Esophagus muscularis mucosa (tissue), 4 donors: ENCODE data around the gene NCAM1. TPM values are rescaled to one million over a fixed set of nuclear protein-coding genes. Genes with fewer than 3 reads are reported as not detected.

ENCODE experiments used
- DNase-seq: peaks from one replicate; pipeline ENCODE4 v3.0.0-alpha.2; 2017; ENCODE audit errors: extremely low spot score
- H3K27ac ChIP-seq, 4 donors: fragments of 200-600 bp; sonication (generic); replicated peaks in 1 of 4; 1 replicate in 3 of 4; 2 replicates in 1 of 4; pipeline ENCODE4 v1.5.1; 2016 to 2019; ENCODE audit warnings: mild to moderate bottlenecking in 1 of 4
- H3K27me3 ChIP-seq, 4 donors: fragments of 200-600 bp; sonication (generic); one replicate each; pipeline versions ENCODE4 v1.5.1 to v1.6.0; 2016 to 2019
- H3K36me3 ChIP-seq, 4 donors: fragments of 200-600 bp; sonication (generic); one replicate each; pipeline ENCODE4 v1.5.1; 2016 to 2019
- H3K4me1 ChIP-seq, 4 donors: fragments of 200-600 bp; sonication (generic); one replicate each; pipeline ENCODE4 v1.5.1; 2016 to 2019
- H3K4me3 ChIP-seq, 4 donors: fragments of 200-600 bp; sonication (generic); 1 replicate in 2 of 4; 2 replicates in 2 of 4; pipeline ENCODE4 v1.5.1; 2016 to 2019; ENCODE audit warnings: mild to moderate bottlenecking in 4 of 4, moderate library complexity in 1 of 4
- H3K9me3 ChIP-seq, 4 donors: fragments of 200-600 bp; sonication (generic); 1 replicate in 3 of 4; 2 replicates in 1 of 4; pipeline ENCODE4 v1.5.1; 2016 to 2019
- CTCF ChIP-seq, 3 experiments: fragments of 200-600 bp in 2 of 3; fragments of 450-650 bp in 1 of 3; sonication (generic) in 2 of 3; IDR thresholded peaks; one replicate each; pipeline ENCODE4 v1.5.1; 2017 to 2019; ENCODE audit warnings: antibody characterized with exemption in 3 of 3, mild to moderate bottlenecking in 2 of 3, moderate library complexity in 1 of 3
- EP300 ChIP-seq: sonication (generic); formaldehyde crosslinking; IDR thresholded peaks from one replicate; pipeline ENCODE4 v1.6.1; 2017; ENCODE audit warnings: antibody characterized with exemption
- POLR2A ChIP-seq: fragments of 450-650 bp; IDR thresholded peaks from one replicate; pipeline ENCODE4 v1.6.1; 2017; ENCODE audit warnings: antibody characterized with exemption, moderate library complexity, mild to moderate bottlenecking, low read depth
- POLR2AphosphoS5 ChIP-seq, 2 donors: sonication (generic); formaldehyde crosslinking; IDR thresholded peaks; one replicate each; pipeline ENCODE4 v1.6.1; 2017; ENCODE audit warnings: antibody characterized with exemption in 2 of 2
- WGBS: methylation state at CpG from one replicate; pipeline ENCODE4 v1.1.5; 2018; 5-methylcytosine and 5-hydroxymethylcytosine counted together
- intact Hi-C: fragments of 100-400 bp; cut with DNase I; formaldehyde crosslinking; loops from one replicate; pipeline ENCODE4 v1.15.1; 2023
- total RNA-seq, 4 donors: library from RNA; depleted of rRNA; stranded (reverse); fragments of >200 nt; gene quantifications; one replicate each; pipeline versions ENCODE4 v1.1.0 to v1.2.1, GENCODE V29; 2016

The NCAM1 gene
- total RNA-seq, 4 donors from 2014 or later, result 83.5 to 161 (median 95.2) TPM

DNA sequence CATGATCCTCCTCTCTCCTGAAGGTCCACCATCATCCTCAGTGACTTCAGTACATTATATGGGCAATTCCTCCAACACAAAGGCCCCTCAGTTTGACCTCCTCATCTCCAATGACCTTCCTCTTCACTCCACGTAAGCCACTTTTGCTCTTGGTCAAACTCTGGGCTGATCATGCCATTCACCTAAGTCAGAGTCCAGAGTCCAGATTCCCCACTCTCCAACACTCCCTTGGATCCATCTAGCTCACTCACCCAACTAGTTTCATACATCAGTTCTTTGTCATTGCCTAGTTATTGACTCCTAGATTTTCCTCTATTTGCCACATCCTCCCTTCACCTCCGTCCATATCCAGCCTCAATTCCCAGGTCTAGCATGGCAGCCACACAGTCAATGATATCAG lies 322.7 kb downstream of the NCAM1 start:
- H3K36me3 ChIP-seq, result no peaks in the 10 kb centered on the region
- no peak overlapping the region for H3K4me3 ChIP-seq
- DNase-seq, result no peak
- WGBS, result 86% methylated on average over 2 of the region's 2 CpGs
- H3K4me1 ChIP-seq, result peaks cover 0 to 4% (median 0%) of the 10 kb centered on the region in 4 donors
- intact Hi-C loops, result no loop called here
- no peaks in the 10 kb centered on the region for H3K9me3 ChIP-seq
- H3K27ac ChIP-seq, result no peak overlapping the region
- H3K27me3 ChIP-seq, result no peaks in the 10 kb centered on the region
- TF ChIP-seq CTCF (IDR thresholded peaks at IDR 0.05) (no peak), POLR2A (no peak), POLR2AphosphoS5 (IDR thresholded peaks at IDR 0.05) (no peak), EP300 (no peak)

GRCh38 chr11:113286009-113286408 lies 324.8 kb downstream of the NCAM1 start:
- H3K27ac ChIP-seq, result no peak overlapping the region
- H3K9me3 ChIP-seq, result no peaks in the 10 kb centered on the region
- H3K36me3 ChIP-seq, result no peaks in the 10 kb centered on the region
- H3K27me3 ChIP-seq, result no peaks in the 10 kb centered on the region
- 94% methylated on average over 2 of the region's 3 CpGs for WGBS
- TF ChIP-seq EP300 (no peak), POLR2A (no peak), POLR2AphosphoS5 (IDR thresholded peaks at IDR 0.05) (no peak), CTCF (IDR thresholded peaks at IDR 0.05) (no peak)
- peak; percentile 86 for DNase-seq
- peaks cover 0 to 8% (median 0%) of the 10 kb centered on the region in 4 donors for H3K4me1 ChIP-seq
- no peak overlapping the region for H3K4me3 ChIP-seq
- intact Hi-C loops, result loop anchor here (5.0 kb wide), 1 partner anchor 999 kb away; no protein-coding TSS in a partner anchor

- TF ChIP-seq POLR2AphosphoS5 (IDR thresholded peaks at IDR 0.05) (no peak), POLR2A (no peak), EP300 (no peak)
- Histone ChIP-seq H3K4me1 (peaks cover 0 to 8% (median 0%) of the 10 kb centered on the region in 4 donors), H3K4me3 (no peak overlapping the region), H3K36me3 (no peaks in the 10 kb centered on the region), H3K27me3 (no peaks in the 10 kb centered on the region), H3K9me3 (no peaks in the 10 kb centered on the region), H3K27ac (no peak overlapping the region)
- intact Hi-C loops, result loop anchor here (5.0 kb wide), 1 partner anchor 1000 kb away; no protein-coding TSS in a partner anchor
- DNase-seq, result no peak
- WGBS, result 74% methylated on average over 11 of the region's 11 CpGs
Observed at GRCh38 chr11:113286509-113287497, 325.6 kb downstream of the NCAM1 start.

- no peaks in the 10 kb centered on the region for H3K27me3 ChIP-seq
- no peak for TF ChIP-seq POLR2A
- no peak for TF ChIP-seq POLR2AphosphoS5 (IDR thresholded peaks at IDR 0.05)
- DNase-seq, result no peak
- H3K27ac ChIP-seq, result no peak overlapping the region
- intact Hi-C loops, result loop anchor here (2.0 to 5.0 kb wide), 2 partner anchors 699 to 1000 kb away; no protein-coding TSS in a partner anchor
- no peak overlapping the region for H3K4me3 ChIP-seq
- 57% methylated on average over 3 of the region's 3 CpGs for WGBS
- no peaks in the 10 kb centered on the region for H3K9me3 ChIP-seq
- peaks cover 0 to 8% (median 0%) of the 10 kb centered on the region in 4 donors for H3K4me1 ChIP-seq
- no peaks in the 10 kb centered on the region for H3K36me3 ChIP-seq
Observed at GRCh38 chr11:113287801-113288200, 326.6 kb downstream of the NCAM1 start.

GRCh38 chr11:113288286-113288863 lies 327.2 kb downstream of the NCAM1 start:
- intact Hi-C loops, result loop anchor here (2.0 to 5.0 kb wide), 2 partner anchors 700 to 1001 kb away; no protein-coding TSS in a partner anchor
- Histone ChIP-seq H3K9me3 (no peaks in the 10 kb centered on the region), H3K27ac (no peak overlapping the region), H3K4me3 (no peak overlapping the region), H3K36me3 (no peaks in the 10 kb centered on the region), H3K27me3 (peaks cover 0 to 4% (median 0%) of the 10 kb centered on the region in 4 donors), H3K4me1 (peaks cover 0 to 8% (median 0%) of the 10 kb centered on the region in 4 donors)
- DNase-seq, result no peak
- TF ChIP-seq CTCF (IDR thresholded peaks at IDR 0.05) (no peak), POLR2AphosphoS5 (IDR thresholded peaks at IDR 0.05) (no peak), EP300 (no peak), POLR2A (no peak)
- WGBS, result 89% methylated on average over 4 of the region's 6 CpGs
